ENCODE data around the gene STEAP2.

GRCh38 chr7:90262438-90262837, 50.9 kb downstream of the STEAP2 start:
- TF ChIP-seq CTCF (IDR thresholded peaks at IDR 0.05) (peak; percentile 20 to 62 (median 52)), POLR2A (IDR thresholded peaks at IDR 0.05) (no peak), POLR2AphosphoS5 (IDR thresholded peaks at IDR 0.05) (no peak), EP300 (IDR thresholded peaks at IDR 0.05) (no peak)

All from gastroesophageal sphincter (tissue), 3 donors.